Panc1 (cell line): ENCODE data around the gene GIGYF1.

Experiments used
- CTCF ChIP-seq: fragments of 450-650 bp; IDR thresholded peaks from 2 replicates; pipeline ENCODE4 v1.5.1; 2017; ENCODE audit warnings: mild to moderate bottlenecking
- POLR2AphosphoS5 ChIP-seq: IDR thresholded peaks from 2 replicates; pipeline ENCODE4 v1.6.1; 2012; ENCODE audit warnings: mild to moderate bottlenecking, low read depth, low read length, moderate library complexity
- SIN3A ChIP-seq: IDR thresholded peaks from 2 replicates; pipeline ENCODE4 v1.6.1; 2012; ENCODE audit warnings: low read depth, mild to moderate bottlenecking, low read length, moderate library complexity, borderline replicate concordance; ENCODE audit not compliant: insufficient read depth
- TCF7L2 ChIP-seq: IDR thresholded peaks from 2 replicates; pipeline ENCODE4 v1.6.1; 2011; ENCODE audit warnings: mild to moderate bottlenecking, low read depth, low read length, inconsistent platforms

- TF ChIP-seq CTCF (no peak), POLR2AphosphoS5 (no peak), TCF7L2 (no peak), SIN3A (no peak)
Measured at GRCh38 chr7:100642534-100642907, 51.5 kb downstream of the GIGYF1 start.
